ACC112 (cell line): ENCODE measurements around the gene MUC6.

Experiments used
- H2AFZ ChIP-seq: fragments of 200-600 bp; sonication (generic); one replicate; pipeline ENCODE4 v1.6.0; 2017; ENCODE audit warnings: antibody characterized with exemption, low read length; ENCODE audit not compliant: unreplicated experiment
- H3K27ac ChIP-seq: fragments of 200-600 bp; sonication (generic); 2 replicates; pipeline ENCODE4 v1.5.1; 2014; ENCODE audit warnings: low read depth, mild to moderate bottlenecking, antibody characterized with exemption, low read length, moderate library complexity
- H3K27me3 ChIP-seq: fragments of 200-600 bp; sonication (generic); 2 replicates; pipeline ENCODE4 v1.6.1; 2014; ENCODE audit warnings: mild to moderate bottlenecking, antibody characterized with exemption, low read length, moderate library complexity, mixed read lengths; ENCODE audit not compliant: insufficient read depth
- H3K36me3 ChIP-seq: fragments of 200-600 bp; sonication (generic); 2 replicates; pipeline ENCODE4 v1.6.1; 2016; ENCODE audit warnings: mild to moderate bottlenecking, antibody characterized with exemption, low read length, moderate library complexity, mixed read lengths; ENCODE audit not compliant: insufficient read depth
- H3K4me1 ChIP-seq: fragments of 200-600 bp; sonication (generic); one replicate; pipeline ENCODE4 v1.6.1; 2016; ENCODE audit warnings: low read length, mixed read lengths; ENCODE audit not compliant: insufficient read depth, unreplicated experiment, control insufficient read depth
- H3K4me3 ChIP-seq: fragments of 200-600 bp; sonication (generic); 2 replicates; pipeline ENCODE4 v1.5.1; 2014; ENCODE audit warnings: mild to moderate bottlenecking, low read depth, low read length
- H3K79me2 ChIP-seq: fragments of 200-600 bp; sonication (generic); one replicate; pipeline ENCODE4 v1.6.0; 2016; ENCODE audit warnings: low read length; ENCODE audit not compliant: control insufficient read depth, unreplicated experiment, insufficient read depth

The MUC6 gene

GRCh38 chr11:1034456-1035295 is 1.8 kb downstream of the MUC6 start:
- no peaks in the 10 kb centered on the region for H3K27me3 ChIP-seq
- H3K79me2 ChIP-seq, result no peaks in the 10 kb centered on the region
- no peak overlapping the region for H2AFZ ChIP-seq
- H3K36me3 ChIP-seq, result no peaks in the 10 kb centered on the region
- H3K4me1 ChIP-seq, result no peaks in the 10 kb centered on the region
- no peak overlapping the region for H3K27ac ChIP-seq
- H3K4me3 ChIP-seq, result no peak overlapping the region

DNA sequence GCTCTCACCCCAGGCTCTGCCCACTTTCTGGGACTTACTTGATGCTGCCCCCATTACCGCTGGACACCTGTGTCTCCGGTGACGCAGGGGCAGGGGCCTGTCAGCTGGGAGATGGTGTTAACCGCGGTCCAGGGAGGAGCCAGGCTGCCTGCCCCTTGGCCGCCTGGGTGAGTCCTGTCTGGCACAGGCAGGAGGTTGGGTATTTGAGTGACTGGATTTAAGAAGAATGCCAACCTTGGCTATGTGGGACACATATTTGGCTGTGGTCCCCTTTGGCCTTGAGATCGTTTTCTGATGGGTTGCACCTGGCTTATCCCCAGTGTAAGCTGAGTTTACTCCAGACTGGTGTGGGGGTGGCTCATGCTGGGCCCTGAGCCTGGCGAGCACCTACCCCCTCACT is 2.5 kb downstream of the MUC6 start:
- no peak overlapping the region for H3K27ac ChIP-seq
- no peak overlapping the region for H2AFZ ChIP-seq
- H3K79me2 ChIP-seq, result no peaks in the 10 kb centered on the region
- no peak overlapping the region for H3K4me3 ChIP-seq
- H3K36me3 ChIP-seq, result no peaks in the 10 kb centered on the region
- H3K27me3 ChIP-seq, result no peaks in the 10 kb centered on the region
- H3K4me1 ChIP-seq, result no peaks in the 10 kb centered on the region

GRCh38 chr11:1033016-1033798 is 3.3 kb downstream of the MUC6 start:
- Histone ChIP-seq H3K4me1 (no peaks in the 10 kb centered on the region), H3K27me3 (no peaks in the 10 kb centered on the region), H2AFZ (no peak overlapping the region), H3K79me2 (no peaks in the 10 kb centered on the region), H3K27ac (no peak overlapping the region), H3K36me3 (no peaks in the 10 kb centered on the region), H3K4me3 (no peak overlapping the region)

- H2AFZ ChIP-seq, result no peak overlapping the region
- H3K27me3 ChIP-seq, result no peaks in the 10 kb centered on the region
- H3K4me1 ChIP-seq, result no peaks in the 10 kb centered on the region
- no peaks in the 10 kb centered on the region for H3K36me3 ChIP-seq
- H3K27ac ChIP-seq, result no peak overlapping the region
- H3K79me2 ChIP-seq, result no peaks in the 10 kb centered on the region
- H3K4me3 ChIP-seq, result no peak overlapping the region
Observed at GRCh38 chr11:1032310-1032891, 4.1 kb downstream of the MUC6 start.

DNA sequence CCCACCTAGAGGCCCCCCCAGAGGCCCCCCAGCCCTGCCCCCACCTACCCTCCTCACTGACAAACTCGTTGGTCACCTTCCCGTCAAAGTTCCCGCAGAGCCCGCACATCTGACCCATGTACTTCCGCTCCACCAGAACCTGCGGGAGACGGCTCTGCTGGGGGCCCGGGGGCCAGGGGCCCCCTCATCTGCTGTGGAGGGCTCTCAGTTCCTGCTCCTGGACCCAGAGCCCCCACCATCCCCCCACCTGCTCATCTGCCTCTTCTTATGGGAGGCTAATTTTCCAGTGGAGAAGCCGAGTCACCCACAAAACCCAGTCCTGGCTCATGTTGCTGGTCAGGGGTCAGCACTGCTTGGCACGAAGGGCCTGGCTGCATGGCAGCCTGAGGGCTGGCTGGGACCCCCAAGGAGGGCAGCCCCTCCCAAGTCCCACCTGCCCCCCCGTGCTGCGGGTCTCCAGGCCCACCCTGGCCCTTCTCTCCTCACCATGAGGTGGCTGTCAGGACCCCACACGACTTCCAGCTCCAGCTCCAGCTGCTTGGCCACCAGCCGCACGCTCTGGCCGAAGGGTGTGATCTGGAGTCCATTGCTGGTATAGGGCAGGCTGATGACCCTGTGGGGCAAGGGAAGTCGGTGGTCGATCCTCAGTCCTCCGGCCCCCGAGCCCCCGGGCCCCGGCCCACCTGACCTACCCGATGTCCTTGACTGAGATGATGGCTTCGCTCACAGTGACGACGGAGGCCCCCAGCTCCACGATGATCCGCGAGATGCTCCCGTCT is 5.2 kb downstream of the MUC6 start:
- Histone ChIP-seq H3K27me3 (no peaks in the 10 kb centered on the region), H3K4me3 (no peak overlapping the region), H3K27ac (no peak overlapping the region), H3K4me1 (no peaks in the 10 kb centered on the region), H3K36me3 (no peaks in the 10 kb centered on the region), H2AFZ (no peak overlapping the region), H3K79me2 (no peaks in the 10 kb centered on the region)

DNA sequence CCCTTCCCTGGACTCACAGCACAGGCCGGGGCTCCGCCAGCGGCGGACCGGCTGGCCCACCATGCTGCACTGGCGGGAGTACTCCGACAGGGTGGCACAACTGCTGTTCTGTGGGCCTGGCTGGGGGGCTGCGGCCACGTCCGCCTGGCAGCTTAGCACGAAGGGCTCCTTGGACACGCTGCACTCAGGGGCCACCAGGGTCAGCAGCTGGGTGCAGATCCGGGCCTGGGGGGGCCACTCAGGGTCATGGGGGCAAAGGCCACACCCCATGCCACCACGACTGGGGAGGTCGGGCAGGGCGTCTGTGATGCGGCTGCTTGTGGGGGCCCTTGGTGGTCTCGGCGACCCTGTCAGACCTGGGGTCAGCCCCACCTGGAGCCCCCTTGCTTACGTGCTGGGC is 6.0 kb downstream of the MUC6 start:
- Histone ChIP-seq H3K27ac (no peak overlapping the region), H3K27me3 (no peaks in the 10 kb centered on the region), H3K4me1 (no peaks in the 10 kb centered on the region), H3K36me3 (no peaks in the 10 kb centered on the region), H3K79me2 (no peaks in the 10 kb centered on the region), H3K4me3 (no peak overlapping the region), H2AFZ (no peak overlapping the region)

DNA sequence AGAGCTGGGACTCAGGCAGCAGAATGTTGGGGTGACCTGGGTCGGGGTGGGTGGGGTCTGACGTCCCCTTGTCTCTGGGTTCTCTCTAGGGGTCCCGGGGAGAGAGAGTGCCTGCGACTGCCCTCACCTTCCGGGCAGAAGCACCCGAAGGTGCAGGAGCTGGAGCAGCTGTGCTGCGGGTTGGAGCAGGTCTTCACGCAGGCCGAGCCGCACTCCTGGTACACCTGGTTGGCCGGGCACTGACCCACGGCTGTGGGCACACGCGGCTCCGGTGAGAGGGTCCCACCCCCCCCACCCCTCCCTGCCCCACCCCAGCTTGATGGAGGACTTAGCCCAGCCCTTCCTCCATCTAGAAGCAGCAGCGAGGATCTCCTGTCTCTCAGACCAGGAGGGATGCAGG is 6.4 kb downstream of the MUC6 start:
- Histone ChIP-seq H3K79me2 (no peaks in the 10 kb centered on the region), H3K36me3 (no peaks in the 10 kb centered on the region), H3K27me3 (no peaks in the 10 kb centered on the region), H2AFZ (no peak overlapping the region), H3K27ac (no peak overlapping the region), H3K4me1 (no peaks in the 10 kb centered on the region), H3K4me3 (no peak overlapping the region)

DNA sequence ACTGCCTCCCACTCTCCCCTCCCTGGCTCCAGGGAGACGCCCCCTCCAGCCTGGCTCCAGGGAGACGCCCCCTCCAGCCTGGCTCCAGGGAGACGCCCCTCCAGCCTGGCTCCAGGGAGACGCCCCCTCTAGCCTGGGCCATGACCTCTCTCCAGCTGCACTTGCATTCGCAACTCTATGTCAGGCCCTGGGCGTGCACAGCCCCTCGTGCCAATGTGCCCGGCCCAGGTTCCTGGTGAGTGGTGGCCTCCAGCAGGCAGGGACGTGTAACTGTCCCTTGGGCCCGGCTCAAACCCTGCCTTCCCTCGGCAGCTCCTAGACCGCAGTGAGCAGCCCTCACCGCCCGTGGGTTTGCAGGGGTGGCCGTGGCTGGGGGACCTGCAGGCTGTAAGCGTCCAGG is 6.9 kb downstream of the MUC6 start:
- Histone ChIP-seq H3K4me1 (no peaks in the 10 kb centered on the region), H3K36me3 (no peaks in the 10 kb centered on the region), H3K27ac (no peak overlapping the region), H3K79me2 (no peaks in the 10 kb centered on the region), H3K4me3 (no peak overlapping the region), H3K27me3 (no peaks in the 10 kb centered on the region), H2AFZ (no peak overlapping the region)

GRCh38 chr11:1029051-1029450 is 7.5 kb downstream of the MUC6 start:
- no peaks in the 10 kb centered on the region for H3K27me3 ChIP-seq
- H3K4me3 ChIP-seq, result no peak overlapping the region
- H3K36me3 ChIP-seq, result no peaks in the 10 kb centered on the region
- no peaks in the 10 kb centered on the region for H3K79me2 ChIP-seq
- no peak overlapping the region for H2AFZ ChIP-seq
- H3K4me1 ChIP-seq, result no peaks in the 10 kb centered on the region
- H3K27ac ChIP-seq, result no peak overlapping the region

DNA sequence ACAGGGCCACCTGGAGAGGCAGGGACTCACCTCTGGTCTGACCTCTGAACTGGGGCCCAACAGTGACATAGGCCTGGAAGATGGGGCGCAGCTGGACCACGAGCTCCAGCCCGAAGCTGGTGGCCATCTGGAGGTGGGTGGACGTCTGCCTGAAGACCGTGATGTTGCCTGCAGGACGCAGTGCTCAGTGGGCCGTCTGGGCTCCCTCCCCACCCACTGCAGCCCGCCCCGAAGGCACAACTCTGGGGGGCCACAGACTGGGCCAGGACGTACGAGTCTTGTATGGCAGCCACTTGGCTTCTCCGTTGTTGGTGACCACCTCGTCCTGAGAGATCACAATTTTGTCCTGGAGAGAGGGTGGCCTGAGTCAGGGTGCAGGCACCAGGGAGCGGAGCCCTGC is 7.9 kb downstream of the MUC6 start:
- Histone ChIP-seq H2AFZ (no peak overlapping the region), H3K4me3 (no peak overlapping the region), H3K27ac (no peak overlapping the region), H3K27me3 (no peaks in the 10 kb centered on the region), H3K4me1 (no peaks in the 10 kb centered on the region), H3K79me2 (no peaks in the 10 kb centered on the region), H3K36me3 (no peaks in the 10 kb centered on the region)
